ENCODE results near the gene ERBB3.

The ERBB3 gene

GRCh38 chr12:56080556-56081138 lies 682 bp downstream of the ERBB3 start:
- DNase-seq = no peak

- DNase-seq = no peak
Observed at GRCh38 chr12:56081393-56082347, 1.7 kb downstream of the ERBB3 start.

GRCh38 chr12:56082382-56082781 lies 2.4 kb downstream of the ERBB3 start:
- DNase-seq = no peak

GRCh38 chr12:56082967-56083366 lies 3.0 kb downstream of the ERBB3 start:
- DNase-seq = no peak

GRCh38 chr12:56084958-56085543 lies 5.1 kb downstream of the ERBB3 start:
- peak; percentile 14 for DNase-seq

- no peak for DNase-seq
Observed at GRCh38 chr12:56086096-56086495, 6.1 kb downstream of the ERBB3 start.

GRCh38 chr12:56086608-56087007 lies 6.6 kb downstream of the ERBB3 start:
- no peak for DNase-seq

- no peak for DNase-seq
Observed at GRCh38 chr12:56087220-56087619, 7.3 kb downstream of the ERBB3 start.

GRCh38 chr12:56097738-56098137 lies 17.8 kb downstream of the ERBB3 start:
- no peak for DNase-seq

GRCh38 chr12:56098592-56098991 lies 18.6 kb downstream of the ERBB3 start:
- DNase-seq = no peak

GRCh38 chr12:56099787-56100186 lies 19.8 kb downstream of the ERBB3 start:
- no peak for DNase-seq

- no peak for DNase-seq
Observed at GRCh38 chr12:56101045-56101444, 21.1 kb downstream of the ERBB3 start.

- no peak for DNase-seq
Observed at GRCh38 chr12:56102683-56103065, 22.7 kb downstream of the ERBB3 start.

- DNase-seq = peak; percentile 59
Observed at GRCh38 chr12:56103066-56103711, 23.2 kb downstream of the ERBB3 start.

GRCh38 chr12:56103823-56104108 lies 23.8 kb downstream of the ERBB3 start:
- no peak for DNase-seq

- peak; percentile 99 for DNase-seq
Observed at GRCh38 chr12:56104109-56104814, 24.3 kb downstream of the ERBB3 start, which contains the start of gene PA2G4. Gene PA2G4 (plus strand): TSS chr12:56104559. CDS start chr12:56104738, 179 bp downstream.

- DNase-seq = peak; percentile 26
Observed at GRCh38 chr12:56104815-56105608, 25.0 kb downstream of the ERBB3 start.

GRCh38 chr12:56105609-56105902 lies 25.6 kb downstream of the ERBB3 start:
- no peak for DNase-seq

- no peak for DNase-seq
Observed at GRCh38 chr12:56107242-56107641, 27.3 kb downstream of the ERBB3 start.

GRCh38 chr12:56110571-56110970 lies 30.6 kb downstream of the ERBB3 start:
- DNase-seq = no peak

GRCh38 chr12:56114084-56114483 lies 34.1 kb downstream of the ERBB3 start:
- no peak for DNase-seq

- no peak for DNase-seq
Observed at GRCh38 chr12:56115329-56115728, 35.4 kb downstream of the ERBB3 start.

Measured in CD4-positive, alpha-beta T cell treated with Interleukin-17A for 1 hour (primary cell).